ENCODE results near the gene CERS2. TPM values are rescaled to one million over a fixed set of nuclear protein-coding genes. Genes with fewer than 3 reads are reported as not detected.

CERS2 gene
- total RNA-seq, 2 donors from 2014 or later, result 102 to 122 TPM

DNA sequence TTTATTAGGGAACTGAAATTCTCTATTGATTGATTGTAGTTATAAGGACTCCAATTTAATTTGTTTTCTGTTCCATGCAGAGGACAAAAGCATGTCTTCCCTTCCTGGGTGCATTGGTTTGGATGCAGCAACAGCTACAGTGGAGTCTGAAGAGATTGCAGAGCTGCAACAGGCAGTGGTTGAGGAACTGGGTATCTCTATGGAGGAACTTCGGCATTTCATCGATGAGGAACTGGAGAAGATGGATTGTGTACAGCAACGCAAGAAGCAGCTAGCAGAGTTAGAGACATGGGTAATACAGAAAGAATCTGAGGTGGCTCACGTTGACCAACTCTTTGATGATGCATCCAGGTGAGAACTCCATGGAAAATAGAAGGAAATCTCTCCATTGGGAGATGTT lies 47.0 kb downstream of the CERS2 start:
- Histone ChIP-seq H3K36me3 (peaks cover 20% of the 10 kb centered on the region), H3K9me3 (peaks cover 6% of the 10 kb centered on the region), H3K4me1 (ENCODE audit: control insufficient read depth in 1 of 2, low read depth in 2 of 2) (peaks cover 5 to 20% of the 10 kb centered on the region in 2 donors), H3K27me3 (replicated peaks; ENCODE audit: insufficient read depth) (no peaks in the 10 kb centered on the region), H3K27ac (no peak overlapping the region), H3K4me3 (no peak overlapping the region)
- no peak for ATAC-seq (ENCODE audit: insufficient number of reproducible peaks, low FRiP score, low read depth)
- DNase-seq (ENCODE audit: low spot score), result no peak
- TF ChIP-seq, protein P1, sequence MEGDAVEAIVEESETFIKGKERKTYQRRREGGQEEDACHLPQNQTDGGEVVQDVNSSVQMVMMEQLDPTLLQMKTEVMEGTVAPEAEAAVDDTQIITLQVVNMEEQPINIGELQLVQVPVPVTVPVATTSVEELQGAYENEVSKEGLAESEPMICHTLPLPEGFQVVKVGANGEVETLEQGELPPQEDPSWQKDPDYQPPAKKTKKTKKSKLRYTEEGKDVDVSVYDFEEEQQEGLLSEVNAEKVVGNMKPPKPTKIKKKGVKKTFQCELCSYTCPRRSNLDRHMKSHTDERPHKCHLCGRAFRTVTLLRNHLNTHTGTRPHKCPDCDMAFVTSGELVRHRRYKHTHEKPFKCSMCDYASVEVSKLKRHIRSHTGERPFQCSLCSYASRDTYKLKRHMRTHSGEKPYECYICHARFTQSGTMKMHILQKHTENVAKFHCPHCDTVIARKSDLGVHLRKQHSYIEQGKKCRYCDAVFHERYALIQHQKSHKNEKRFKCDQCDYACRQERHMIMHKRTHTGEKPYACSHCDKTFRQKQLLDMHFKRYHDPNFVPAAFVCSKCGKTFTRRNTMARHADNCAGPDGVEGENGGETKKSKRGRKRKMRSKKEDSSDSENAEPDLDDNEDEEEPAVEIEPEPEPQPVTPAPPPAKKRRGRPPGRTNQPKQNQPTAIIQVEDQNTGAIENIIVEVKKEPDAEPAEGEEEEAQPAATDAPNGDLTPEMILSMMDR (IDR thresholded peaks at IDR 0.05), result no peak

DNA sequence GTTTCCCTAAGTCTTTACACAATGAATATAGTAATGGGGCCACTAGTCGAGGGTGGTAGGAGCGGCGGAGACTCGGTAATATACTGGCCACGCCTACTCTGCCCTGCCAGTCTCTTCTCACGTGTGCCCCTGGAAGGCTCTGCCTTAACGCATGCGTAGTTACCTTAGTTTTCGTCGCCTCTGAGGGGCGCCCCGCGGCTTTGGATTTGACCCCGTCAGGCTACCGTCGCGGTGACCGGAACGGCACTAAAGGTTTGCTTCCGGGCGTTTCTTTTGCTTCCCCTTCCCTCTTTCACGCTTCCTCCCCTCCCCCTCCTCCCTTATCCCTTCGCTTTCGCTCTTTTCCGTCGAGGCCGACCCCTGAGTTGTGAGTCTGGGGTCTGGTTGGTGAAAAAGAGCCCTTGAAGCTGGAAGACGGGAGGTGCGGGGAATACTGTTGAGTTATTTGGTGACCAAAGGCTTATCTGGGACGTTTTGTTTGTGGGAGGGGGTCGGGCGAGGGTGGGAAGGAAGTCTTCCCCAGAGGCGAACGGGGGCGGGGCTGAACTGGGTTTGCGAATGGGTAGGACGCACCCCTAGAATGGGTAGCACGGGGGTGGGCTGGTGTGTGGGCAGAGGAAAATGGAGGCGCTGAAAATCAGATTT lies 48.4 kb downstream of the CERS2 start, which contains the start of gene SETDB1:
SETDB1 (plus strand) TSS at position 267 of the 645 bp plus-strand sequence. CDS start 1,352 bp downstream, outside the sequence.
- peak within 1 kb of the TSS; percentile 80 for H3K27ac ChIP-seq

DNA sequence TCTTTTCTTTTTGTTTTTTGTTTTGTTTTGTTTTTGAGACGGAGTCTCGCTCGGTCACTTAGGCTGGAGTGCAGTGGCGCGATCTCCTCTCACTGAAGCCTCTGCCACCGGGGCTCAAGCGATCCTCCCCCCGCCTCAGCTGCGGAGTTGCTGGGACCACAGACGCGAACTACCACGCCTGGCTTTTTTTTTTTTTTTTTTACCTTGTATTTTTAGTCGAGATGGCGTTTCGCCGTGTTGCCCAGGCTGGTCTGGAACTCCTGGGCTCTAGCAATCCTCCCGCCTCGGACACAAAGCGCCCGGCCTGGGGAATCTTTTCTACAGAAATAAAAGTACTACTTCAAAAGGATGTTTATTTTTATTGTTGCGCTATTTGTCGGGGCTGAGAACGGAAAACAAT lies 49.6 kb downstream of the CERS2 start:
- Histone ChIP-seq H3K4me3 (peak overlapping the region; percentile 85), H3K27ac (no peak overlapping the region), H3K27me3 (replicated peaks; ENCODE audit: insufficient read depth) (no peaks in the 10 kb centered on the region), H3K4me1 (ENCODE audit: control insufficient read depth in 1 of 2, low read depth in 2 of 2) (peaks cover 5 to 20% of the 10 kb centered on the region in 2 donors), H3K36me3 (peaks cover 6% of the 10 kb centered on the region), H3K9me3 (no peaks in the 10 kb centered on the region)
- no peak for DNase-seq (ENCODE audit: low spot score)
- TF ChIP-seq, protein P1 (IDR thresholded peaks at IDR 0.05), result no peak
- ATAC-seq (ENCODE audit: insufficient number of reproducible peaks, low FRiP score, low read depth), result no peak

More for the DNA sequence above, 48.4 kb downstream of the CERS2 start, which contains the start of gene SETDB1:
- Histone ChIP-seq H3K36me3 (peaks cover 16% of the 10 kb centered on the region), H3K4me3 (peak within 1 kb of the TSS; percentile 85), H3K27me3 (replicated peaks; ENCODE audit: insufficient read depth) (no peaks in the 10 kb centered on the region), H3K4me1 (ENCODE audit: control insufficient read depth in 1 of 2, low read depth in 2 of 2) (peaks cover 5 to 20% of the 10 kb centered on the region in 2 donors), H3K9me3 (no peaks in the 10 kb centered on the region)
- DNase-seq (ENCODE audit: low spot score) (peak; percentile 62), ATAC-seq (ENCODE audit: insufficient number of reproducible peaks, low FRiP score, low read depth) (peak; percentile 94)
- TF ChIP-seq, protein P1 (IDR thresholded peaks at IDR 0.05), result no peak

DNA sequence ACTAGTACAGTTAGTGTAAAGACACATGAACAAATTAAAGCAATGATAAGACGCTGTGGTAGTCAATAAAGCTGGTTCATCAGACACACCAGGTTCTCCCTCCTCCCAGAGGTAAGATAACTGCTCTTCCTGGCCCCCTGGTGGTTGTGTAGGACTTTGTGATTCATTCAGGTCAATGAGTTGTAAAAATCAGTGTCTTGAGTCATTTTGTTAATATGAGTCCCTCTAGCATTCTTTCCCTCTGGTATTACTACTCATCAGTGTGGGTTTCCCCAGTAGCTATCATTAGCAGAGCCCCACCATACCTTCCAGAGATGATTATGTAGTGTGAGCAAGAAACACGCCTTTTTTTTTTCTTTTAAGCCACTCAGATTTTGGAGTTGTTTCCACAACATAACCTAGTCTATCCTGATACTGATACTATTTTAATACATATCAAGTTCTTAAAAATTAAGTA lies 52.1 kb downstream of the CERS2 start:
- ATAC-seq (ENCODE audit: insufficient number of reproducible peaks, low FRiP score, low read depth) (no peak), DNase-seq (ENCODE audit: low spot score) (peak; percentile 23)

DNA sequence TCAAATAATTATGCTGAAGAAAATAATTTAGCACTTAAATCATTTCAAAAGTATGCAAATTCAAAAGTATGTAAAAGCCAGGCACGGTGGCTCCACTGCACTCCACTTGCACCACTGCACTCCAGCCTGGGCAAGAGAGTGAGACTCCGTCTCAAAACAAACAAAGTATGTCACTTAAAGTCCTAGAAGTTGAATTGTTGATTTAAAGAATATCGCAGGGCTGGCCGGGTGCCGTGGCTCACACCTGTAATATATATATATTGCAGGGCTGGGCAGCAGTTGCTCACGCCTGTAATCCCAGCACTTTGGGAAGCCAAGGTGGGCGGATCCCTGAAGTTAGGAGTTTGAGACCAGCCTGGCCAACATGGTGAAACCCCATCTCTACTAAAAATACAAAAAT lies 57.2 kb downstream of the CERS2 start:
- Histone ChIP-seq H3K27ac (no peak overlapping the region), H3K9me3 (no peaks in the 10 kb centered on the region), H3K4me1 (ENCODE audit: control insufficient read depth in 1 of 2, low read depth in 2 of 2) (no peaks in the 10 kb centered on the region), H3K27me3 (replicated peaks; ENCODE audit: insufficient read depth) (no peaks in the 10 kb centered on the region), H3K36me3 (no peaks in the 10 kb centered on the region), H3K4me3 (no peak overlapping the region)
- TF ChIP-seq, protein P1 (IDR thresholded peaks at IDR 0.05), result no peak
- ATAC-seq (ENCODE audit: insufficient number of reproducible peaks, low FRiP score, low read depth) (no peak), DNase-seq (ENCODE audit: low spot score) (no peak)

More for the DNA sequence above, 52.1 kb downstream of the CERS2 start:
- no peak overlapping the region for H3K27ac ChIP-seq
- H3K27me3 ChIP-seq (replicated peaks; ENCODE audit: insufficient read depth), result no peaks in the 10 kb centered on the region
- H3K9me3 ChIP-seq, result no peaks in the 10 kb centered on the region
- TF ChIP-seq, protein P1 (IDR thresholded peaks at IDR 0.05), result peak; percentile 60
- H3K36me3 ChIP-seq, result no peaks in the 10 kb centered on the region
- peaks cover 5 to 14% of the 10 kb centered on the region in 2 donors for H3K4me1 ChIP-seq (ENCODE audit: control insufficient read depth in 1 of 2, low read depth in 2 of 2)
- no peak overlapping the region for H3K4me3 ChIP-seq

Other genes with a start within 250 kb of the CERS2 start
- 10 to 100 TPM; 64.7 to 82.6 TPM for gene CTSS, start 209.1 kb downstream of the CERS2 start, total RNA-seq
- 100 to 1,000 TPM in 1 of 2 donors, 10 to 100 TPM in 1; 70.7 to 117 TPM for gene CTSK, start 166.6 kb downstream of the CERS2 start, total RNA-seq
- 10 to 100 TPM; 60.9 to 73.2 TPM for gene ARNT, start 98.2 kb downstream of the CERS2 start, total RNA-seq
- gene CTXND2, start 87.7 kb downstream of the CERS2 start, total RNA-seq, result not detected
- gene SETDB1, start 48.5 kb downstream of the CERS2 start, total RNA-seq, result 10 to 100 TPM; 38.9 to 42.7 TPM
- not detected for gene ANXA9, start 7.5 kb upstream of the CERS2 start, total RNA-seq
- 10 to 100 TPM; 16.9 to 28.3 TPM for gene MINDY1, start 32.1 kb upstream of the CERS2 start, total RNA-seq
- gene PRUNE1, start 33.6 kb upstream of the CERS2 start, total RNA-seq, result 10 to 100 TPM; 16.5 to 21.3 TPM
- 1 to 10 TPM in 1 of 2 donors, under 1 TPM in 1; 0.14 to 2.6 TPM for gene BNIPL, start 61.8 kb upstream of the CERS2 start, total RNA-seq
- gene C1orf56, start 72.9 kb upstream of the CERS2 start, total RNA-seq, result 1 to 10 TPM; 5.0 to 5.3 TPM
- 100 to 1,000 TPM in 1 of 2 donors, 10 to 100 TPM in 1; 66.2 to 134 TPM for gene CDC42SE1, start 84.8 kb upstream of the CERS2 start, total RNA-seq
- 1 to 10 TPM; 1.2 to 3.1 TPM for gene MLLT11, start 85.6 kb upstream of the CERS2 start, total RNA-seq
- gene GABPB2, start 95.9 kb upstream of the CERS2 start, total RNA-seq, result 10 to 100 TPM; 24.6 to 33.0 TPM
- gene SEMA6C, start 171.8 kb upstream of the CERS2 start, total RNA-seq, result 1 to 10 TPM; 6.3 to 6.8 TPM
- gene TNFAIP8L2, start 181.8 kb upstream of the CERS2 start, total RNA-seq, result 10 to 100 TPM in 1 of 2 donors, 1 to 10 TPM in 1; 3.9 to 14.1 TPM
- 1 to 10 TPM; 5.6 to 8.7 TPM for gene LYSMD1, start 191.1 kb upstream of the CERS2 start, total RNA-seq
- 10 to 100 TPM; 19.1 to 27.7 TPM for gene SCNM1, start 191.3 kb upstream of the CERS2 start, total RNA-seq
- not detected for gene TMOD4, start 201.1 kb upstream of the CERS2 start, total RNA-seq
- gene VPS72, start 215.4 kb upstream of the CERS2 start, total RNA-seq, result 10 to 100 TPM; 32.5 to 39.7 TPM
- 10 to 100 TPM; 49.7 to 97.6 TPM for gene PIP5K1A, start 223.7 kb upstream of the CERS2 start, total RNA-seq

Data from thoracic aorta (tissue), 2 donors.